Measurements from ENCODE around the gene FAM53B.

GRCh38 chr10:124606822-124607221 lies 137.4 kb downstream of the FAM53B start:
- no peak for TF ChIP-seq CTCF (IDR thresholded peaks at IDR 0.05)
- TF ChIP-seq POLR2A (IDR thresholded peaks at IDR 0.05), result no peak
